HG02588 (cell line): ENCODE measurements around the gene HES7.
"Not testable (repeated sequence)": the region's sequence is repeated elsewhere in the genome, so short reads cannot be mapped to it uniquely, and the experiment has no call there.

ENCODE experiments used
- ATAC-seq: cut with Tn5 transposase; IDR thresholded peaks from one replicate; pipeline ENCODE4 v1.9.1; 2021; ENCODE audit warnings: mild to moderate bottlenecking, moderate library complexity; ENCODE audit not compliant: unreplicated experiment

HES7 gene

GRCh38 chr17:8105957-8106398 lies 17.9 kb downstream of the HES7 start:
- ATAC-seq, result no peak

GRCh38 chr17:8104911-8105310 lies 19.0 kb downstream of the HES7 start:
- ATAC-seq, result no peak

GRCh38 chr17:8103549-8103948 lies 20.4 kb downstream of the HES7 start:
- ATAC-seq, result no peak

GRCh38 chr17:8101721-8102120 lies 22.2 kb downstream of the HES7 start:
- no peak for ATAC-seq

GRCh38 chr17:8100763-8101162 lies 23.1 kb downstream of the HES7 start:
- no peak for ATAC-seq

- ATAC-seq, result no peak
These were observed 23.8 kb downstream of the HES7 start for GRCh38 chr17:8100111-8100510.

GRCh38 chr17:8096541-8096940 lies 27.4 kb downstream of the HES7 start:
- ATAC-seq, result no peak

- no peak for ATAC-seq
These were observed 28.5 kb downstream of the HES7 start for GRCh38 chr17:8095361-8095760.

GRCh38 chr17:8091033-8091687 lies 32.7 kb downstream of the HES7 start:
- no peak for ATAC-seq

GRCh38 chr17:8089728-8090127 lies 34.2 kb downstream of the HES7 start:
- no peak for ATAC-seq

GRCh38 chr17:8087952-8088230 lies 36.0 kb downstream of the HES7 start:
- no peak for ATAC-seq

GRCh38 chr17:8087075-8087951 lies 36.6 kb downstream of the HES7 start, which contains the start of gene ALOX12B:
Gene ALOX12B (minus strand): TSS chr17:8087716. CDS start chr17:8087442, 274 bp downstream.
- ATAC-seq, result no peak

- no peak for ATAC-seq
These were observed 39.7 kb downstream of the HES7 start for GRCh38 chr17:8084250-8084649.

GRCh38 chr17:8082292-8082691 lies 41.6 kb downstream of the HES7 start:
- ATAC-seq, result no peak

- ATAC-seq, result no peak
These were observed 42.0 kb downstream of the HES7 start for GRCh38 chr17:8081876-8082275.

GRCh38 chr17:8080799-8081219 lies 43.1 kb downstream of the HES7 start:
- no peak for ATAC-seq

- no peak for ATAC-seq
These were observed 43.6 kb downstream of the HES7 start for GRCh38 chr17:8080208-8080798.

- ATAC-seq, result peak; percentile 66
These were observed 44.4 kb downstream of the HES7 start for GRCh38 chr17:8079291-8080207.

GRCh38 chr17:8077939-8078338 lies 46.0 kb downstream of the HES7 start:
- ATAC-seq, result not testable (repeated sequence)

- ATAC-seq, result no peak
These were observed 47.2 kb downstream of the HES7 start for GRCh38 chr17:8076502-8077266.
